ENCODE measurements around the gene DOCK4. TPM values are rescaled to one million over a fixed set of nuclear protein-coding genes. Genes with fewer than 3 reads are reported as not detected.

The DOCK4 gene
- total RNA-seq, 4 donors from 2014 or later, result 12.7 to 28.4 (median 19.5) TPM

- H3K9me3 ChIP-seq, result no peaks in the 10 kb centered on the region
Measured at GRCh38 chr7:111894518-111894917, 311.7 kb downstream of the DOCK4 start.

GRCh38 chr7:111893190-111893589 lies 313.0 kb downstream of the DOCK4 start:
- in situ Hi-C loops (cut with MboI; ENCODE audit: low pct_ligation_motif_present in 1 of 4, low pct_unique_long_range_greater_than_20kb in 1 of 4, low sequenced_read_pairs in 3 of 4) (no loop called here), intact Hi-C loops (cut with DNase I; ENCODE audit: low total_unique reads) (no loop called here)
- no peak for DNase-seq
- WGBS, 2 donors (ENCODE audit: low coverage in 1 of 2), result 77 to 80% methylated on average over 5 of the region's 5 CpGs
- TF ChIP-seq EP300 (IDR thresholded peaks at IDR 0.05; ENCODE audit: low read depth) (no peak), CTCF (IDR thresholded peaks at IDR 0.05) (no peak), POLR2A (IDR thresholded peaks at IDR 0.05) (no peak), POLR2AphosphoS5 (IDR thresholded peaks at IDR 0.05) (no peak)
- Histone ChIP-seq H3K4me3 (no peak overlapping the region), H3K36me3 (no peaks in the 10 kb centered on the region), H3K4me1 (no peaks in the 10 kb centered on the region), H3K27me3 (no peaks in the 10 kb centered on the region), H3K9me3 (no peaks in the 10 kb centered on the region), H3K27ac (peak overlapping the region in 1 of 4 donors; percentile 1)

More at GRCh38 chr7:111894518-111894917, 311.7 kb downstream of the DOCK4 start:
- TF ChIP-seq CTCF (IDR thresholded peaks at IDR 0.05) (no peak), EP300 (IDR thresholded peaks at IDR 0.05; ENCODE audit: low read depth) (no peak)
- no peak overlapping the region for H3K4me3 ChIP-seq
- in situ Hi-C loops (cut with MboI; ENCODE audit: low pct_ligation_motif_present in 1 of 4, low pct_unique_long_range_greater_than_20kb in 1 of 4, low sequenced_read_pairs in 3 of 4) (no loop called here), intact Hi-C loops (cut with DNase I; ENCODE audit: low total_unique reads) (no loop called here)
- no peaks in the 10 kb centered on the region for H3K4me1 ChIP-seq
- no peaks in the 10 kb centered on the region for H3K36me3 ChIP-seq
- no peak for DNase-seq
- H3K27me3 ChIP-seq, result no peaks in the 10 kb centered on the region
- no peak overlapping the region for H3K27ac ChIP-seq
- 95% methylated on average over 1 of the region's 1 CpG; no CpG with 5 or more reads in 1 of the 2 donors for WGBS, 2 donors (ENCODE audit: low coverage in 1 of 2)

- in situ Hi-C loops (cut with MboI; ENCODE audit: low pct_ligation_motif_present in 1 of 4, low pct_unique_long_range_greater_than_20kb in 1 of 4, low sequenced_read_pairs in 3 of 4), result no loop called here
Measured at GRCh38 chr7:111892588-111892987, 313.6 kb downstream of the DOCK4 start.

GRCh38 chr7:111887734-111888133 lies 318.5 kb downstream of the DOCK4 start:
- WGBS, 2 donors (ENCODE audit: low coverage in 1 of 2), result 72 to 82% methylated on average over 1 of the region's 1 CpG
- no peak overlapping the region for H3K4me3 ChIP-seq
- no peak overlapping the region for H3K27ac ChIP-seq
- no peak for TF ChIP-seq EP300 (IDR thresholded peaks at IDR 0.05; ENCODE audit: low read depth)
- no peak for TF ChIP-seq POLR2AphosphoS5 (IDR thresholded peaks at IDR 0.05)
- no peak for TF ChIP-seq CTCF (IDR thresholded peaks at IDR 0.05)
- no peak for TF ChIP-seq POLR2A (IDR thresholded peaks at IDR 0.05)
- in situ Hi-C loops (cut with MboI; ENCODE audit: low pct_ligation_motif_present in 1 of 4, low pct_unique_long_range_greater_than_20kb in 1 of 4, low sequenced_read_pairs in 3 of 4) (no loop called here), intact Hi-C loops (cut with DNase I; ENCODE audit: low total_unique reads) (no loop called here)
- H3K4me1 ChIP-seq, result no peaks in the 10 kb centered on the region
- H3K36me3 ChIP-seq, result no peaks in the 10 kb centered on the region
- H3K9me3 ChIP-seq, result no peaks in the 10 kb centered on the region
- H3K27me3 ChIP-seq, result no peaks in the 10 kb centered on the region
- DNase-seq, result no peak

More at GRCh38 chr7:111892588-111892987, 313.6 kb downstream of the DOCK4 start:
- no peaks in the 10 kb centered on the region for H3K4me1 ChIP-seq
- no peak for DNase-seq
- no peak for TF ChIP-seq CTCF (IDR thresholded peaks at IDR 0.05)
- TF ChIP-seq POLR2A (IDR thresholded peaks at IDR 0.05), result no peak
- TF ChIP-seq POLR2AphosphoS5 (IDR thresholded peaks at IDR 0.05), result no peak
- TF ChIP-seq EP300 (IDR thresholded peaks at IDR 0.05; ENCODE audit: low read depth), result no peak
- H3K4me3 ChIP-seq, result no peak overlapping the region
- no peaks in the 10 kb centered on the region for H3K27me3 ChIP-seq
- no peaks in the 10 kb centered on the region for H3K9me3 ChIP-seq
- peak overlapping the region in 1 of 4 donors; percentile 1 for H3K27ac ChIP-seq
- H3K36me3 ChIP-seq, result no peaks in the 10 kb centered on the region
- WGBS, 2 donors (ENCODE audit: low coverage in 1 of 2), result 44 to 45% methylated on average over 3 of the region's 3 CpGs
- intact Hi-C loops (cut with DNase I; ENCODE audit: low total_unique reads), result no loop called here
